22Rv1 (cell line): ENCODE data around the gene CD36.

Source experiments
- H3K27ac ChIP-seq: fragments of 450-650 bp; 2 replicates; pipeline ENCODE4 v1.5.1; 2017
- CTCF ChIP-seq: fragments of 450-650 bp; IDR thresholded peaks from 2 replicates; pipeline ENCODE4 v1.5.1; 2017; ENCODE audit warnings: mild to moderate bottlenecking
- ZFX ChIP-seq: fragments of 450-650 bp; IDR thresholded peaks from 2 replicates; pipeline ENCODE4 v1.6.1; 2017; ENCODE audit warnings: antibody characterized with exemption, borderline replicate concordance

The CD36 gene

DNA sequence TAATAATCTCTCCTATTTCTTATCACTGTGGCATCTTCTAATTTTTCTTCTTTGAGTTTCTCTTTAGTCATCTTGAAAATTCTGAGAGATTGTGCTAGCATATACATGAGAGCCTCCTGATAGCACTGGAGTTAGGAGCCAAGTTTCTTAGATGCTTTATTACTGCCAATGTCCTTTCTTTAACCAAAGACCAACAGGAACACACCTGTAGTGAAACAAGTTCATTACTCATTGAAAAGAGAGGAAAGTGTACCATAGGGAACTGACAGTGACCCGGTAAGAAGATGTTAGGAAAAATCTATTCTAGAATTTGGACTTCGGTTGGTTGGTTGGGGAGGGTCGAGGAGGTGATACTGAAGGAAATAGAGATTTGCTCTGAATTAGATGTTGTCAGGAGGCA, 27.1 kb upstream of the CD36 start:
- peak overlapping the region; percentile 85 for H3K27ac ChIP-seq
- no peak for TF ChIP-seq ZFX
- TF ChIP-seq CTCF, result no peak

- peak overlapping the region; percentile 85 for H3K27ac ChIP-seq
- TF ChIP-seq ZFX, result no peak
- TF ChIP-seq CTCF, result no peak
These were observed 26.7 kb upstream of the CD36 start for GRCh38 chr7:80611779-80612178.

DNA sequence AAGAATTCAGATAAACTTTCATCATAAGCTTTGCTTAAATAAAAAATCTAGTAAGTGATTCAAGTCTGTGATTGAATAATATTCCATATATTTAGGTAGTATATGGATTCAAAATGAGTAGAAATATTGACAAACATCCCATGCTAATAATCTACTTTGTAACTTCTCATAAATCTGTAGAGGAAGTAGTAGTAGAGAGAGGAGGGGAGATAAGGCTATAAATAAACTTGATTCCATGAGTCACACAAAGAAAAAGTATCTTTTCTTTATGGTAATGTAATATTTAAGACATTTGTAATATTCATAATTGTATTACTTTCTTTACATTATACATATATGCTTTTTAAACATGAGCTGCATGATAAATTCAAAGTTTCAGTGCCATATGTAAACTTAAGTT, 25.6 kb upstream of the CD36 start:
- H3K27ac ChIP-seq, result peak overlapping the region; percentile 85; the same call in 1 of the 2 replicates
- TF ChIP-seq ZFX (no peak), CTCF (no peak)

- no peak for TF ChIP-seq CTCF
- no peak for TF ChIP-seq ZFX
These were observed 24.9 kb upstream of the CD36 start for GRCh38 chr7:80613519-80613918.

GRCh38 chr7:80614851-80615271, 23.6 kb upstream of the CD36 start:
- no peak overlapping the region for H3K27ac ChIP-seq
- TF ChIP-seq CTCF (no peak), ZFX (no peak)

More at GRCh38 chr7:80613519-80613918, 24.9 kb upstream of the CD36 start:
- no peak overlapping the region for H3K27ac ChIP-seq

- TF ChIP-seq ZFX (no peak), CTCF (no peak)
- H3K27ac ChIP-seq, result no peak overlapping the region
These were observed 20.3 kb upstream of the CD36 start for GRCh38 chr7:80618096-80618495.

- TF ChIP-seq CTCF (no peak), ZFX (no peak)
- no peak overlapping the region for H3K27ac ChIP-seq
These were observed 18.7 kb upstream of the CD36 start for GRCh38 chr7:80619741-80620140.
